OCI-LY3 (cell line): ENCODE results near the gene KLHL29.

Experiments used
- EZH2phosphoT487 ChIP-seq: fragments of 200-600 bp; shearing (Covaris generic); IDR thresholded peaks from 2 replicates; pipeline ENCODE4 v1.6.1; 2018; ENCODE audit warnings: antibody characterized with exemption, mixed run types, low read depth
- TF ChIP-seq, protein P1 (sequence below): fragments of 200-600, 300-600 bp; sonication (generic); IDR thresholded peaks from 2 replicates; pipeline ENCODE4 v1.5.1; 2014; ENCODE audit warnings: antibody characterized with exemption, low read length, low read depth

DNA sequence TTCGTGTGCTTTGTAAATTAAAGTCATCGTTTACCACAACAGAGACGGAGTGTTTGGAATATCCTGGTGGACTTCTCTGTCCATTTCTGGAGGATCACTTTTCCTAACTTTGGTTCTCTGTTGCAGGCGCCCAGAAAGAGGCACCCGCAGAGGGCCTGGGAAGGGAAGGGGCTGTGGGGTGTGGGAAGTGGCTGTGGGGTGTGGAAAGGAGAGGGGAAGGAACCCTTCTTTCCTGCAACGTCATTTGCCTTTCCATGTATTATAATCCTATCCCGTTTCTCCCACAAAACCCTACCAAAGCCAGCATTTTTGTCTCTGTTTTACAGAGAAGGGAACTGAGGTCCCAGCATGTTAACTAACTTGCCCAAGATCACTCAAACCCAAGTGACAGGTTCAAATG lies 210.0 kb downstream of the KLHL29 start:
- TF ChIP-seq, protein P1, sequence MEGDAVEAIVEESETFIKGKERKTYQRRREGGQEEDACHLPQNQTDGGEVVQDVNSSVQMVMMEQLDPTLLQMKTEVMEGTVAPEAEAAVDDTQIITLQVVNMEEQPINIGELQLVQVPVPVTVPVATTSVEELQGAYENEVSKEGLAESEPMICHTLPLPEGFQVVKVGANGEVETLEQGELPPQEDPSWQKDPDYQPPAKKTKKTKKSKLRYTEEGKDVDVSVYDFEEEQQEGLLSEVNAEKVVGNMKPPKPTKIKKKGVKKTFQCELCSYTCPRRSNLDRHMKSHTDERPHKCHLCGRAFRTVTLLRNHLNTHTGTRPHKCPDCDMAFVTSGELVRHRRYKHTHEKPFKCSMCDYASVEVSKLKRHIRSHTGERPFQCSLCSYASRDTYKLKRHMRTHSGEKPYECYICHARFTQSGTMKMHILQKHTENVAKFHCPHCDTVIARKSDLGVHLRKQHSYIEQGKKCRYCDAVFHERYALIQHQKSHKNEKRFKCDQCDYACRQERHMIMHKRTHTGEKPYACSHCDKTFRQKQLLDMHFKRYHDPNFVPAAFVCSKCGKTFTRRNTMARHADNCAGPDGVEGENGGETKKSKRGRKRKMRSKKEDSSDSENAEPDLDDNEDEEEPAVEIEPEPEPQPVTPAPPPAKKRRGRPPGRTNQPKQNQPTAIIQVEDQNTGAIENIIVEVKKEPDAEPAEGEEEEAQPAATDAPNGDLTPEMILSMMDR, result no peak
- TF ChIP-seq EZH2phosphoT487, result no peak
